Kidney capillary endothelial cell (primary cell): Measurements from ENCODE around the gene HLA-DRA.

Experiments used
- DNase-seq: peaks from one replicate; pipeline ENCODE4 v3.0.0-alpha.2; 2018; ENCODE audit warnings: low spot score

Gene HLA-DRA

GRCh38 chr6:32475392-32476206 is 35.9 kb downstream of the HLA-DRA start:
- DNase-seq: no peak

GRCh38 chr6:32483968-32484613 is 44.4 kb downstream of the HLA-DRA start:
- DNase-seq: no peak

GRCh38 chr6:32484614-32484998 is 44.9 kb downstream of the HLA-DRA start:
- no peak for DNase-seq

GRCh38 chr6:32488083-32488482 is 48.4 kb downstream of the HLA-DRA start:
- DNase-seq: no peak

GRCh38 chr6:32491700-32492099 is 52.0 kb downstream of the HLA-DRA start:
- no peak for DNase-seq

- DNase-seq: no peak
Measured at GRCh38 chr6:32492351-32492750, 52.7 kb downstream of the HLA-DRA start.
